NT2/D1 (cell line): ENCODE measurements around the gene OR10G3.
"Not testable (repeated sequence)": the region's sequence is repeated elsewhere in the genome, so short reads cannot be mapped to it uniquely, and the experiment has no call there.

Experiments used
- DNase-seq: peaks from one replicate; pipeline ENCODE4 v3.0.0-alpha.2; 2011; ENCODE audit warnings: low read depth, low spot score
- H3K27me3 ChIP-seq: 2 replicates; pipeline ENCODE4 v1.6.0; 2011; ENCODE audit warnings: mild to moderate bottlenecking; ENCODE audit not compliant: insufficient read length, insufficient read depth
- H3K36me3 ChIP-seq: 2 replicates; pipeline ENCODE4 v1.6.1; 2011; ENCODE audit warnings: mild to moderate bottlenecking, low read length, mixed read lengths; ENCODE audit not compliant: insufficient read depth, insufficient read length
- H3K4me1 ChIP-seq: 2 replicates; pipeline ENCODE4 v1.5.1; 2011; ENCODE audit not compliant: insufficient read depth, insufficient read length
- H3K4me3 ChIP-seq: 2 replicates; pipeline ENCODE4 v1.5.1; 2011; ENCODE audit warnings: low read depth; ENCODE audit not compliant: insufficient read length
- H3K9ac ChIP-seq: 2 replicates; pipeline ENCODE4 v1.6.0; 2011; ENCODE audit warnings: low read depth; ENCODE audit not compliant: insufficient read length
- H3K9me3 ChIP-seq: 2 replicates; pipeline ENCODE4 v1.5.1; 2011; ENCODE audit warnings: mild to moderate bottlenecking, low read length; ENCODE audit not compliant: insufficient read depth
- SUZ12 ChIP-seq: IDR thresholded peaks from 2 replicates; pipeline ENCODE4 v1.6.1; 2011; ENCODE audit not compliant: insufficient read length, insufficient read depth; ENCODE audit errors: extremely low read depth
- YY1 ChIP-seq: IDR thresholded peaks from 2 replicates; pipeline ENCODE4 v1.6.1; 2011; ENCODE audit not compliant: insufficient read length, insufficient read depth
- ZNF274 ChIP-seq: IDR thresholded peaks from 2 replicates; pipeline ENCODE4 v1.6.1; 2011; ENCODE audit warnings: mild to moderate bottlenecking, low read depth, low read length

Gene OR10G3, protein sequence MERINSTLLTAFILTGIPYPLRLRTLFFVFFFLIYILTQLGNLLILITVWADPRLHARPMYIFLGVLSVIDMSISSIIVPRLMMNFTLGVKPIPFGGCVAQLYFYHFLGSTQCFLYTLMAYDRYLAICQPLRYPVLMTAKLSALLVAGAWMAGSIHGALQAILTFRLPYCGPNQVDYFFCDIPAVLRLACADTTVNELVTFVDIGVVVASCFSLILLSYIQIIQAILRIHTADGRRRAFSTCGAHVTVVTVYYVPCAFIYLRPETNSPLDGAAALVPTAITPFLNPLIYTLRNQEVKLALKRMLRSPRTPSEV

DNA sequence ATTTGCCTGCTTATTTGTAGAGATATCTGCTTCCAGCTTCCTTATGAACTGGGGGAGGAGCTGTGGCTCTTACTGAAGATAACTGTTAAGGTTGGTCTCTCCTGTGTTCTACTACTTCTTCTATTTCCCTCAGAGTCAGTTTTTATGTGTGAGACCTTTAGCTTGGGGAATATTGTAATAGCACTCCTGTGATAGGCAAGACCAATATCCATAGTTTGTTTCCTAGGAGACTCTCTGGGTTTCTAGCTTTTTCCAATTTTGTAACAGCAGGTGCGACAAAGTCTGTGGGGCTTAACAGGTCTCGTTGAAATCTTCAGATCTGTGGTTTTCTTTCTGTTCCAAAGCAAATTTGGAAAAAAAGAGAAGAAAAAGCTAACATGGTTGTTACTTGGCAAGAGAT, at the start of gene OR10G3:
TSS of gene OR10G3 (minus strand) at position 101 of the 400 bp plus-strand sequence. CDS start 9,332 bp downstream, outside the sequence.
- no peak for DNase-seq

DNA sequence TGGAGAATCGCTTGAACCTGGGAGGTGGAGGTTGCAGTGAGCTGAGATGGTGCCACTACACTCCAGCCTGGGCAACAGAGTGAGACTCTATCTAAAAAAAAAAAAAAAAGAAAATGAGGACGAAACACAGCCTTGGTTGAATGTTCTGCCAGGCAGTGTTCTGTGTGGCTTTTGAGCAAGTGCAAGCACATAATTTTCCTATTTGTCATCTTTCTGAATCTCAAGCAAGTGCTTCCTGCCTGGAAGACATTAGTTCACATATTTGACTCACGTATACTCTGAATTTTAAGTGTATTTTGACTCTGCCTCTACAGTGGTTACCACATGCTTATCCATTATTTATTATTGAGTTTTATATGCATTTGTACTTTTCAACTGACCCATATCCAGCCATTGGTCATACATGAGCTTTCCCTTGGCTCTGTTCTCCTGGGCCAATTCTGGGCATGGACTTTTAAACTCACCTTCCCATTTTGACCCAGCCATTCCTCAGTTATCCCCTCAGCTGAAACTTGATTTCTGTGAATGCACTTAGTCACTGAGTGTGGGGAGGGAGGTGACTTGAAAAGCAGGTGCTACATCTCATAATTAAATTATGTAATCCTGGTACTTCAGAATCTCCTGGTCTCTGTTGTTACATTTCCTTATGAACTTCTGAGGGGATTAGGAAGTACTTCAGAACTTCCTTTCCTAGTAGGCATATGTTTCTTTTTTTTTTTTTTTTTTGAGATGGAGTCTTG, 46.8 kb upstream of the OR10G3 start:
- DNase-seq: no peak
- Histone ChIP-seq H3K4me3 (no peak overlapping the region), H3K4me1 (no peaks in the 10 kb centered on the region), H3K27me3 (no peaks in the 10 kb centered on the region), H3K9ac (no peak overlapping the region), H3K36me3 (no peaks in the 10 kb centered on the region), H3K9me3 (no peaks in the 10 kb centered on the region)
- no peak for TF ChIP-seq ZNF274
- no peak for TF ChIP-seq SUZ12
- TF ChIP-seq YY1: no peak

More for the DNA sequence above, at the start of gene OR10G3:
- no peak within 1 kb of the TSS for H3K4me3 ChIP-seq
- H3K9me3 ChIP-seq: no peaks in the 10 kb centered on the region
- no peak within 1 kb of the TSS for H3K9ac ChIP-seq
- no peaks in the 10 kb centered on the region for H3K4me1 ChIP-seq
- TF ChIP-seq SUZ12 (no peak), ZNF274 (no peak)
- H3K27me3 ChIP-seq: no peaks in the 10 kb centered on the region
- H3K36me3 ChIP-seq: no peaks in the 10 kb centered on the region

DNA sequence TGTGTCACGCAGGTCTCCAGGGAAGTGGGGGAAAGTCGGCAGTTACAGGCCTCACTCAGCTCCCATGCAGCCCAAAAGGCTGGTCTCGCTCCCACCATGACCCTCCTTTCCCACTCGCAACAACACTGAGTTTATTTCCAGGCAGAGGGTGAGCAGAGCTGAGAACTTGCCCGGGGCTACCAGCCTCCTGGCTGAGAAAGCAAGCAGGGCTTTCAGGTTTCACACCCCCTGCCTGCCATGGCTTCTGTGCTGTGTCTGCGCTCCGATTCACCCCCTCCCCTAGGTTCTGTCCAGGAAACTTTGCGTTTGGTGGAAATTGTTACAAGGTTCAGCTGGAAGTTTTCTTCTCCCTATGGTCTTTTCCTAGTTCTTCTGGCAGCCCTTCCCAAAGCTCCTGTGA, 37.7 kb upstream of the OR10G3 start:
- Histone ChIP-seq H3K9me3 (no peaks in the 10 kb centered on the region), H3K27me3 (no peaks in the 10 kb centered on the region), H3K9ac (no peak overlapping the region), H3K4me1 (peaks cover 3% of the 10 kb centered on the region), H3K36me3 (no peaks in the 10 kb centered on the region), H3K4me3 (no peak overlapping the region)
- no peak for DNase-seq
- no peak for TF ChIP-seq SUZ12
- TF ChIP-seq YY1: no peak
- TF ChIP-seq ZNF274: no peak

DNA sequence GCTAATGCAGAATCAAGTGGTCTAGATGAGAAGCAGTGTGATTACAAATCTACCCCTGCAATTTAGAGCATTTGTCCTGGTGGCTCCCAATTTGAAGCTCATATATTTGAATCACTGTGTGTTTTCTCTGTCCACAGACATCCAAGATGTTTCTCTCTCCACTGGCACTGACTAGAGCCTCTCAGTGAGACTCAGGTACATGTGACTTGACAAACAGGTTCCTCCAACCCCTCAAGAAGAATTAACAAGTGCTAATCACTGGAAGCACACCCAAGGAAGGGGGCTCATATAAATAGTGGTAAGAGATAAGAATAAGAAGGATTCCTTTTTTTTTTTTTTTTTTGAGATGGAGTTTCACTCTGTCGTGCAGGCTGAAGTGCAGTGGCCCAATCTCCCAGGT, 34.4 kb upstream of the OR10G3 start:
- no peak for DNase-seq
- Histone ChIP-seq H3K4me3 (no peak overlapping the region), H3K27me3 (no peaks in the 10 kb centered on the region)

DNA sequence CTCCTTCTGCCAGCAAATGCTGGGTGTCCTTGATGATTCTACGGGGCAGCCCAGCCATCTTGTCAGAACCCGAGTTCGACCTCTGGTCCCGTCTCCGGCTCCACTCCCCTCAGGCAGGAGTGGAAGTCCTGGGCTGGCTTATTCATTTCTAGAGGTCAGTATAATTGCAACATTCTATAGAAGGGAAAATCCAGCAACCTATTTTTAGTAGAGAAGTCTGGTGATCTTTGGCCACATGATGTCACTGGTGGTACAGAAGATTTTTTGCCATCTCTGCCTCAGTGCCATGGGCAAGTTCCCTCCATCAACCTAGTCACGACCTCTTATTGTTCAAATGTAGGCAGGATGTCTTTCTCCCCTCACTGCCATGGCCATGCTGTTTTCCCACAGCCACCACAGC, 32.4 kb upstream of the OR10G3 start:
- no peak for DNase-seq

More for the DNA sequence above, 34.4 kb upstream of the OR10G3 start:
- TF ChIP-seq SUZ12 (no peak), ZNF274 (no peak), YY1 (no peak)
- Histone ChIP-seq H3K9ac (no peak overlapping the region), H3K9me3 (no peaks in the 10 kb centered on the region), H3K4me1 (peaks cover 3% of the 10 kb centered on the region), H3K36me3 (no peaks in the 10 kb centered on the region)

DNA sequence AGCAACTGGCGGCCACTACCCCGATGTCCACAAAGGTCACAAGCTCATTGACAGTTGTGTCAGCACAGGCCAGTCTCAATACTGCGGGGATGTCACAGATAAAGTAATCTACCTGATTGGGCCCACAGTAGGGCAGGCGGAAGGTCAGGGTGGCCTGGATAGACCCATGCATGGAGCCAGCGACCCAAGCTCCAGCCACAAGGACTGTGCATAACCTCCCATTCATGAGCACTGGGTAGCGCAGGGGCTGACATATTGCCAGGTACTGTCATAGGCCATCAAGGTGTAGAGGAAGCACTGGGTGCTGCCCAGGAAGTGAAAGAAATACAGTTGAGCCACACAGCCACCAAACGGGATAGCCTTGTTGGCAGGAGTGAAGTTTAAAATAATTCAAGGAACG, 22.3 kb upstream of the OR10G3 start:
- not testable (repeated sequence) for H3K4me3 ChIP-seq, H3K9ac ChIP-seq, H3K4me1 ChIP-seq, DNase-seq, H3K9me3 ChIP-seq, H3K27me3 ChIP-seq, H3K36me3 ChIP-seq

More for the DNA sequence above, 32.4 kb upstream of the OR10G3 start:
- Histone ChIP-seq H3K4me3 (no peak overlapping the region), H3K9ac (no peak overlapping the region), H3K9me3 (no peaks in the 10 kb centered on the region), H3K27me3 (no peaks in the 10 kb centered on the region), H3K4me1 (peaks cover 1% of the 10 kb centered on the region), H3K36me3 (no peaks in the 10 kb centered on the region)
- no peak for TF ChIP-seq SUZ12
- TF ChIP-seq YY1: no peak
- TF ChIP-seq ZNF274: no peak

DNA sequence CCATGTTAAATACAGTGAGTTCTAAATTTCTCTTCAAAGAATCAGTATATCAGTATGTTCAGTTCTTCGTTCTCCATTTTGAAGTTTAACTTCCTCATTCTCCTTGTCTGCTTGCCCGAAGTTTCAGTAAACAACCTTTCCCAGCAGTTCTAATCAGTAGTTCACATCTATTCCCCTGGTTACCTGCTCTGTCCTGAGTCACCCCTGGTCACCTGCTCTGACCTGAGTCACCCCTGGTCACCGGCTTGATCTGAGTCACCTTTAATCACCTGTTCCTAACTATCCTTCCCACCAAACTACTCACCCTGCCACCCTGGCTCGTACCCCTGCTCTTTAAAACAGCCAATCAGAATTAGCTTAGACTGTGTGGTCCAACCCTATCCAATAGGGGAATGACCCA, 9.4 kb upstream of the OR10G3 start:
- no peak overlapping the region for H3K9ac ChIP-seq
- H3K27me3 ChIP-seq: no peaks in the 10 kb centered on the region
- TF ChIP-seq YY1 (no peak), ZNF274 (no peak), SUZ12 (no peak)
- no peaks in the 10 kb centered on the region for H3K4me1 ChIP-seq
- H3K4me3 ChIP-seq: no peak overlapping the region
- no peaks in the 10 kb centered on the region for H3K36me3 ChIP-seq
- peaks cover 28% of the 10 kb centered on the region; the same call in 1 of the 2 replicates for H3K9me3 ChIP-seq
- no peak for DNase-seq
